Measurements from ENCODE around the gene TRAPPC3L. TPM values are rescaled to one million over a fixed set of nuclear protein-coding genes. Genes with fewer than 3 reads are reported as not detected.

Gene TRAPPC3L
- total RNA-seq, 1 experiment from 2014 or later, result not detected

DNA sequence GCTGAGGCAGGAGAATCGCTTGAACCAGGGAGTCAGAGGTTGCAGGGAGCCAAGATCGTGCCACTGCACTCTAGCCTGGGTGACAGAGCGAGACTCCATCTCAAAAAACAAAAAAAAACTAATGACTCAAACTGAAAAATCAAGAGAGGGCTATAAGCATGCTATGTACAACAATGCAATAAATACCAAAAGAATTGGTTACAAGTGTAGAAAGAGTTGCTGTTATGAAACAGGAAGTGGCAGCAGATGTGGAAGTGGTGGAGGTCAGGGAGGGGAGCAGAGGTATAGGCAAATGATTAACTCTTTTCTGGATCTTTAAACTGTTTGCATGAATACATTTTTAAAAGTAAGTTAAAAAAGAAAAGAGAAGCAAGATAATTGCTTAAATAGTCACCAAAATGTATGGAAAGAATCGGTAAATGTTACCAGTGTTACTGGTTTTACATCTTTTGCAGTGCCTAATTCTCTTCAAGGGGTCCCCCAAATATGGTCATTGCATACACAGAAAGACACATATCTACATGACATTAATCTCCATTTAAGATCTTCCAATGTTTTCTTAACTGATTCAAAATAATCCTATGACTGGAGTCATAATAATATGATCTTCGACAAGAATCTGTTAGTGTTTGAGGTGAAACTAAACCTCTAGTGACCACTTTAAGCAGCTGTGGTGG, 69.3 kb downstream of the TRAPPC3L start:
- no peak for DNase-seq
- H3K4me3 ChIP-seq (ENCODE audit: insufficient read depth, low read depth, low read length), result no peak overlapping the region
- H3K36me3 ChIP-seq (replicated peaks; ENCODE audit: control insufficient read depth, insufficient read depth, low read length), result no peaks in the 10 kb centered on the region
- H3K27me3 ChIP-seq (ENCODE audit: control insufficient read depth, insufficient read depth, low read length), result no peaks in the 10 kb centered on the region

- H3K4me3 ChIP-seq (ENCODE audit: insufficient read depth, low read depth, low read length), result no peak overlapping the region
- H3K36me3 ChIP-seq (replicated peaks; ENCODE audit: control insufficient read depth, insufficient read depth, low read length), result no peaks in the 10 kb centered on the region
- no peak for DNase-seq
- H3K27me3 ChIP-seq (ENCODE audit: control insufficient read depth, insufficient read depth, low read length), result no peaks in the 10 kb centered on the region
Measured at GRCh38 chr6:116475141-116475540, 70.3 kb downstream of the TRAPPC3L start.

- H3K27me3 ChIP-seq (ENCODE audit: control insufficient read depth, insufficient read depth, low read length), result no peaks in the 10 kb centered on the region
- DNase-seq, result no peak
- no peak overlapping the region for H3K4me3 ChIP-seq (ENCODE audit: insufficient read depth, low read depth, low read length)
- no peaks in the 10 kb centered on the region for H3K36me3 ChIP-seq (replicated peaks; ENCODE audit: control insufficient read depth, insufficient read depth, low read length)
Measured at GRCh38 chr6:116472706-116473105, 72.8 kb downstream of the TRAPPC3L start.

DNA sequence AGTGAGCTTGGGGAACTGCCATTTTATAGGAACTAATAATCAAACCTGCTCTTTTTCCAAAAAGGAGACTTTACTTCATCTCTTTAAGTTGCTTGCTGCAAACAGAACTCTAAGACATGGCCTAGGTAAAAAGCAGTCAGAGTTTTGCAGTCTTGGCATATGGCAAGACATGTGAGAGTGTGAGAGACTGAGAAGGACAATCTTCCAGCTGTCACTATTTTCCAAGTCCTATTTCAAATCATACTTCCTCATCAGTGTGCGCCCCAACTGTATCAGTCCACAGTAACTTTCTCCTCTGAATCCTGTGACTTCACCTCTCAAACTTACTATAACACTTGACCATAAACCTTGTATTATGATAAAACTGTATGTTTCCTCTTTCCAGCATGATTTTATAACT, 74.0 kb downstream of the TRAPPC3L start:
- no peaks in the 10 kb centered on the region for H3K36me3 ChIP-seq (replicated peaks; ENCODE audit: control insufficient read depth, insufficient read depth, low read length)
- no peaks in the 10 kb centered on the region for H3K27me3 ChIP-seq (ENCODE audit: control insufficient read depth, insufficient read depth, low read length)
- DNase-seq, result no peak
- H3K4me3 ChIP-seq (ENCODE audit: insufficient read depth, low read depth, low read length), result no peak overlapping the region

- no peaks in the 10 kb centered on the region for H3K36me3 ChIP-seq (replicated peaks; ENCODE audit: control insufficient read depth, insufficient read depth, low read length)
- no peak for DNase-seq
- no peak overlapping the region for H3K4me3 ChIP-seq (ENCODE audit: insufficient read depth, low read depth, low read length)
- H3K27me3 ChIP-seq (ENCODE audit: control insufficient read depth, insufficient read depth, low read length), result peaks cover under 1% of the 10 kb centered on the region
Measured at GRCh38 chr6:116468293-116468692, 77.2 kb downstream of the TRAPPC3L start.

- peaks cover 8% of the 10 kb centered on the region for H3K27me3 ChIP-seq (ENCODE audit: control insufficient read depth, insufficient read depth, low read length)
- no peak overlapping the region for H3K4me3 ChIP-seq (ENCODE audit: insufficient read depth, low read depth, low read length)
- H3K36me3 ChIP-seq (replicated peaks; ENCODE audit: control insufficient read depth, insufficient read depth, low read length), result no peaks in the 10 kb centered on the region
- no peak for DNase-seq
Measured at GRCh38 chr6:116467514-116467913, 78.0 kb downstream of the TRAPPC3L start.

DNA sequence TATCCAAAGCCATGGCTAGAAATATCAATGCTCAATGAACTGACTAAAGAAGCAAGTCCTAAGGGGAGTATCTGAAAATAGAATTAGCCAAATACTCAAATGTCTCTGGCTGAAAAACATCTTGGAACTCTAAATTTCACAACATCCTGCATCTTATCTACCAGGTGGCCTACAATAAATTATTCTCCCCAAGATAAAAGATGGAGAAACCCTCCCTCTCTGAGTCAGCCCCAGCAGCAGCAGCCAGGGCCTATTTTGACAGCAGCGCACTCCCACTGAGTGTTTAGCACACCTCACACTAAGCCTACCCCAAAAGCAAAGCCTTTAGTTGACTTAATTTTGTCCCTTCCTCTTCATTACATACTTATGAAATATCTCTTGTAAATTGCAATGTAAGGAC, 78.4 kb downstream of the TRAPPC3L start:
- Histone ChIP-seq H3K4me3 (ENCODE audit: insufficient read depth, low read depth, low read length) (no peak overlapping the region), H3K36me3 (replicated peaks; ENCODE audit: control insufficient read depth, insufficient read depth, low read length) (no peaks in the 10 kb centered on the region), H3K27me3 (ENCODE audit: control insufficient read depth, insufficient read depth, low read length) (peaks cover 12% of the 10 kb centered on the region)
- DNase-seq, result no peak

DNA sequence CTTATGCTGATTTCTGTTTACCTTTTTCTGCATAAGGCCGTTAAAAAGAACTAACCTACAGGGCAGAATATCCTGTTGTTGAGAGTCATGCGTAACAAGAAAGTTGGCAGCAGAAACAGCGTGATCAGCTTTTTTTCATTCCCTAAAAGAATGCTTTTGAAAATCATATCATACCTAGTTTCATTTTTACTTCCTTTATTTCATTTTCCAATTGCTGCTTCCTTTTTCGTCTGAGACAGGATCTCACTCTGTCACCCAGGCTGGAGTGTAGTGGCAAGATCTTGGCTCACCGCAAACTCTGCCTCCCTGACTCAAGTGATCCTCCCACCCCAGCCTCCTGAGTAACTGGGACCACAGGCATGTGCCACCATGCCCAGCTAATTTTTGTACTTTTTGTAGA, 80.2 kb downstream of the TRAPPC3L start:
- DNase-seq, result no peak
- Histone ChIP-seq H3K4me3 (ENCODE audit: insufficient read depth, low read depth, low read length) (no peak overlapping the region), H3K27me3 (ENCODE audit: control insufficient read depth, insufficient read depth, low read length) (peaks cover 29% of the 10 kb centered on the region), H3K36me3 (replicated peaks; ENCODE audit: control insufficient read depth, insufficient read depth, low read length) (no peaks in the 10 kb centered on the region)

GRCh38 chr6:116463301-116463700, 82.2 kb downstream of the TRAPPC3L start:
- Histone ChIP-seq H3K36me3 (replicated peaks; ENCODE audit: control insufficient read depth, insufficient read depth, low read length) (no peaks in the 10 kb centered on the region), H3K27me3 (ENCODE audit: control insufficient read depth, insufficient read depth, low read length) (peaks cover 39% of the 10 kb centered on the region), H3K4me3 (ENCODE audit: insufficient read depth, low read depth, low read length) (no peak overlapping the region)
- DNase-seq, result no peak

GRCh38 chr6:116461932-116462885, 83.3 kb downstream of the TRAPPC3L start:
- Histone ChIP-seq H3K36me3 (replicated peaks; ENCODE audit: control insufficient read depth, insufficient read depth, low read length) (no peaks in the 10 kb centered on the region), H3K4me3 (ENCODE audit: insufficient read depth, low read depth, low read length) (peak overlapping the region; percentile 42), H3K27me3 (ENCODE audit: control insufficient read depth, insufficient read depth, low read length) (peaks cover 39% of the 10 kb centered on the region)
- peak; percentile 87 for DNase-seq

GRCh38 chr6:116461331-116461931, 84.1 kb downstream of the TRAPPC3L start, which contains the start of gene CALHM6:
Gene CALHM6 (plus strand): TSS chr6:116461375. CDS start chr6:116461930, 555 bp downstream.
- Histone ChIP-seq H3K36me3 (replicated peaks; ENCODE audit: control insufficient read depth, insufficient read depth, low read length) (no peaks in the 10 kb centered on the region), H3K4me3 (ENCODE audit: insufficient read depth, low read depth, low read length) (peak within 1 kb of the TSS; percentile 42), H3K27me3 (ENCODE audit: control insufficient read depth, insufficient read depth, low read length) (peaks cover 39% of the 10 kb centered on the region)
- no peak for DNase-seq

GRCh38 chr6:116459927-116460326, 85.6 kb downstream of the TRAPPC3L start:
- H3K36me3 ChIP-seq (replicated peaks; ENCODE audit: control insufficient read depth, insufficient read depth, low read length), result no peaks in the 10 kb centered on the region
- H3K27me3 ChIP-seq (ENCODE audit: control insufficient read depth, insufficient read depth, low read length), result peaks cover 39% of the 10 kb centered on the region
- DNase-seq, result no peak
- H3K4me3 ChIP-seq (ENCODE audit: insufficient read depth, low read depth, low read length), result no peak overlapping the region

DNA sequence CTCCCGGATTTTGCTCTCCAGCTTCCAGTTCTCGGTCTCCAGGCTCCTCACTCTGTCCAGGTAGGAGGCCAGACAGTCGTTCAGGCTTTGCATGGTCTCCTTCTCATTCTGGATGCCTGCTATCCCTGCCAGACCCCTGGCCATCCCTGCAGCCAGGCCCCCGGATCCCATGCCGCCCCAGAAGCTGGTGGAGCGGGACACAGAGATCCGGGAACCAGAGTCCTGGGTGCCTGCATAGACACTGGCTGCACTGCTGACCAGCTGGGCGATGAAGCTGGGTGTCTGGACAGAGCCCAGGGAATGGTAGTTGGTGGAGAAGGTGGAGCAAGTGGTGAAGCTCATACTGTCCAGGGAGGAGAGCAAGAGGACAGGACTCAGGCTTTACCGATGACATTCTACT, 87.2 kb downstream of the TRAPPC3L start:
- Histone ChIP-seq H3K27me3 (ENCODE audit: control insufficient read depth, insufficient read depth, low read length) (peaks cover 38% of the 10 kb centered on the region), H3K4me3 (ENCODE audit: insufficient read depth, low read depth, low read length) (no peak overlapping the region), H3K36me3 (replicated peaks; ENCODE audit: control insufficient read depth, insufficient read depth, low read length) (no peaks in the 10 kb centered on the region)
- no peak for DNase-seq

DNA sequence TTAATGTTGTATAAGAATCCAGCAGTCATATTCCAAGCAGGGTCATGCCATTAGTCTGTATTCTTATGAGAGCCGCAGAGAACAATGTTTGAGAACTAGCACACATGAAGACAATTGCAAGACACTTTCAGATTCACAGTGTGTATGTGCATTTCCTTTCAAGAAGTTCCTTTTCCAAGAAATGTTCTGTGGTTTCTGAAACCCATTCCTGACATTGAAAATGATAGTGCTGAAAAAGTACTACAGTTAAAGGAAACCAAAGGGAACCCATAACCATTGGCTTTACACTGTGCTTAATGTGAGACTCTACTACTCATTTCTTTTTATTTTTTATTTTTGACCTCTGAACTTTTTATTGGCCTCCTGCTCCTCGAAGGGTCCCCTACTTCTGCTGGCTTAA, 88.6 kb downstream of the TRAPPC3L start:
- peaks cover 26% of the 10 kb centered on the region for H3K27me3 ChIP-seq (ENCODE audit: control insufficient read depth, insufficient read depth, low read length)
- no peaks in the 10 kb centered on the region for H3K36me3 ChIP-seq (replicated peaks; ENCODE audit: control insufficient read depth, insufficient read depth, low read length)
- DNase-seq, result no peak
- H3K4me3 ChIP-seq (ENCODE audit: insufficient read depth, low read depth, low read length), result no peak overlapping the region

GRCh38 chr6:116456106-116456505, 89.4 kb downstream of the TRAPPC3L start:
- peaks cover 18% of the 10 kb centered on the region for H3K27me3 ChIP-seq (ENCODE audit: control insufficient read depth, insufficient read depth, low read length)
- H3K4me3 ChIP-seq (ENCODE audit: insufficient read depth, low read depth, low read length), result no peak overlapping the region
- H3K36me3 ChIP-seq (replicated peaks; ENCODE audit: control insufficient read depth, insufficient read depth, low read length), result no peaks in the 10 kb centered on the region
- DNase-seq, result no peak
